Germinal center (tissue), 1 donor: ENCODE data around the gene SLC2A9.
"Not testable (repeated sequence)": the region's sequence is repeated elsewhere in the genome, so short reads cannot be mapped to it uniquely, and the experiment has no call there.

Experiments
- DNase-seq: peaks from one replicate; pipeline ENCODE4 v3.0.0; 2012; ENCODE audit warnings: mixed read lengths, low spot score

The SLC2A9 gene

GRCh38 chr4:9820343-9820742, 201.0 kb downstream of the SLC2A9 start:
- DNase-seq: no peak

- no peak for DNase-seq
Measured at GRCh38 chr4:9816285-9816684, 205.0 kb downstream of the SLC2A9 start.

- DNase-seq: no peak
Measured at GRCh38 chr4:9812501-9813340, 208.6 kb downstream of the SLC2A9 start.

GRCh38 chr4:9811806-9812205, 209.5 kb downstream of the SLC2A9 start:
- no peak for DNase-seq

GRCh38 chr4:9808077-9808476, 213.2 kb downstream of the SLC2A9 start:
- no peak for DNase-seq

- DNase-seq: no peak
Measured at GRCh38 chr4:9804918-9805317, 216.4 kb downstream of the SLC2A9 start.

- DNase-seq: no peak
Measured at GRCh38 chr4:9800848-9801247, 220.4 kb downstream of the SLC2A9 start.

- DNase-seq: not testable (repeated sequence)
Measured at GRCh38 chr4:9796641-9797040, 224.7 kb downstream of the SLC2A9 start.

- no peak for DNase-seq
Measured at GRCh38 chr4:9792381-9792780, 228.9 kb downstream of the SLC2A9 start.

GRCh38 chr4:9785891-9786290, 235.4 kb downstream of the SLC2A9 start:
- DNase-seq: not testable (repeated sequence)

- DNase-seq: no peak
Measured at GRCh38 chr4:9782136-9782436, 239.2 kb downstream of the SLC2A9 start.

- DNase-seq: no peak
Measured at GRCh38 chr4:9781343-9782135, 239.8 kb downstream of the SLC2A9 start, which contains the start of gene DRD5. Gene DRD5 (plus strand): TSS chr4:9781634. CDS start chr4:9782030, 396 bp downstream.
